HG03571 (cell line): ENCODE data around the gene CAPN1.
"Not testable (repeated sequence)": the region's sequence is repeated elsewhere in the genome, so short reads cannot be mapped to it uniquely, and the experiment has no call there.

Experiments
- ATAC-seq: cut with Tn5 transposase; IDR thresholded peaks from one replicate; pipeline ENCODE4 v1.9.1; 2021; ENCODE audit not compliant: unreplicated experiment

The CAPN1 gene

DNA sequence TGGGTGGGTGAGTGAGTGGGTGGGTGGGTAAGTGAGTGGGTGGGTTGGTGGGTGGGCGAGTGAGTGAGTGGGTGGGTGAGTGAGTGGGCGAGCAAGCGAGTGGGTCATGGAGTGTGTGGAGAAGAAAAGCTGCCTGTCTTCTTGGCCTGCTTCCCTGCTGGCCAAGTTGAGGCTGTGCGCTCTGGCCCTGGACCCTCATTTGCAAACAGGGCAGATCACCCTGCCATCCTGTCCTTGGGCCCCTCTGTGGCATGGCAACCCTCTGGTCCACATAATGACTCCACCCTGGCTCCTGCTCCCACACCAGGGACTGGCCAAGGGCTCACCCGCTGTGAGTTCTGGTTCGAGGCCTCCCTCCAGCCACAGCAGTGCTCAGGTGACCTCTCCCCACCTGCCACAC lies 35.1 kb downstream of the CAPN1 start:
- ATAC-seq, result no peak

DNA sequence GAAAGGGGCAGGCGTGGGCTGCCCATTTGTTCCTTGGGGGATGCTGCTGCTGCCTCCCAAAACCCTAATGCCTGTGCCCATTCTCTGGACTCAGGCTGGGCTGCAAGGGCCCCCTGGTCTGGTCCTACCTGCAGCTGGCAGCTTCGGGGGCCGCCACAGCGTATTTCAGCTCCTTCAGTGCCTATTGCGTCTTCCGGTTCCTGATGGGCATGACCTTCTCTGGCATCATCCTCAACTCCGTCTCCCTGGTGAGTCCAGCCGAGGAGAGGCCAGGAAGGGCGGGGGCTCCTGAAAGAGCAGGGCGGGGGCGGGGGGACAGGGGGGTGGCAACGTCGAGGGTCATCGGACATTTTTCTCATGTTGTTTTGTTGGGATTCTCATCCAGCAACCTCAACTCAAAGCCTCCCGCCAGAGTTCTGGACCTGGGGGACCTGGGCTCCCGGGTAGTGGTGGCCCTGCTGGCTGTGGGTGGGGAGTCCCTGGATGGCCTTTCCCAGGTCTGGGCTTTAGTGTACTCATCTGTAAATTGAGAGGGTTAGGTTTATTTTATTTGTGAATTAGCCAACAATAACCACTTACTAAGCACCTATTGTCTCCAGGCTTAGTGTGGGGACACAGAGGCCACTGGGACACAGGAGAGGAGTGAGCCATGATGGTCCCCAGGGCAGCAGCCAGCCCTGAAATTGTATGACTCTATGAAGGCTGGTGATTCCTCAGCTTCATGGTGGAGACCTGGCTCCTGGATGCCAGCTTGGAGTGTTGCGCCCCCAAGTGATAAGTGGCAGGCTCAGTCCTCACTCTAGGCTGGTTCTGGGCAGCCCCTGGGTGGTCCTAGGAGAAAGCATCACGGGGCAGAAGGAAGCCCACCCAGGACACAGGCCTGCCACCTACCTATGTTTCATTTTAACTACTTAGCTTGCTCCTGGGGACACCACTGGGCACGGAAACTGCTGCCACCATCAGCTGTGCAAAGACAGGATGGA lies 36.0 kb downstream of the CAPN1 start:
- no peak for ATAC-seq

DNA sequence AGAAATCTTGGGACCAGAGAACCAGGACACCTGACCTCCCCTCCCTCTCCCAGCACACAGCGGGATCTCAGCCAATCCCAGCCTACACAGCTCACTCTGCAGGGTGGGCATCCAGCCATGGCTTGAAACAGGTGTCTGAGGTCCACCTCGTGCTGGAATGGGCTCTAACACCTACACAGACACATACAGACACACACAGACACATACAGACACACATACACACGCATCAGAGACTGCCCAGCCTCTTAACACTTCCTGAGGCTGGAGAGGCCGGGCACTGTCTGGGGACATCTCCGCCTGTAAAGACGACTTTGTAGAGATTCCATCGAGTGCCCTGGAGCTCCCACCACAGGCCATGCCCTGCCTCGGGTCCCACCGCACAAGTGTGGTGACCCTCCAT lies 36.7 kb downstream of the CAPN1 start:
- no peak for ATAC-seq

DNA sequence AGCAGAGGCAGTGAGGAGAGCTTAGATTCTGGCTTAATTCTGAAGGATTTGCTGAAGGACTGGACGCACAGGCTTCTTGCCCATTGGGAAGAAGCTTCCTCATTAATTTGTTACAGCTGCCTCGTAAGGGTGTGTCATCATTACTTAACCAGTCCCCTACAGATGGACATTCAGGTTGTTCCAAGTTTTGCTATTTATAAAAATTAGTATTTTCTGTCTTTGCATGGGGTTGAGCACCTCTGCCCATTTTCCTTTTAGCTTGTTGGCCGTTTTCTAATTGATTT lies 38.1 kb downstream of the CAPN1 start:
- no peak for ATAC-seq

DNA sequence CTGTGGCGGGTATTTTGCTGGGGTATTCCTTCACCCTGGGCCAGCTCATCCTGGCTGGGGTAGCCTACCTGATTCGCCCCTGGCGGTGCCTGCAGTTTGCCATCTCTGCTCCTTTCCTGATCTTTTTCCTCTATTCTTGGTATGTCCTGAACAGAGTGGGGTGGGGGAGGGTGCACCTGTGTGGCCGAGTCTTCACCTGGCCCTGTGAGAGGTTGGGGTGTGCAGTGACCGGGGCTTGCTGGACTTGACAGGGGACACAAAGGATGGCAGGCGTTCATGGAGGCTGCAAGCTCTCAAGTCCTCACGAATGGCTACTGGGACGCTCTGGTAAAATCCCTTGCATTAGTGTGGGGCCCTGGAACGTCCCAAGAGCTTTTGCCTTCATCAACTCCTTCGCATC lies 39.3 kb downstream of the CAPN1 start:
- no peak for ATAC-seq

DNA sequence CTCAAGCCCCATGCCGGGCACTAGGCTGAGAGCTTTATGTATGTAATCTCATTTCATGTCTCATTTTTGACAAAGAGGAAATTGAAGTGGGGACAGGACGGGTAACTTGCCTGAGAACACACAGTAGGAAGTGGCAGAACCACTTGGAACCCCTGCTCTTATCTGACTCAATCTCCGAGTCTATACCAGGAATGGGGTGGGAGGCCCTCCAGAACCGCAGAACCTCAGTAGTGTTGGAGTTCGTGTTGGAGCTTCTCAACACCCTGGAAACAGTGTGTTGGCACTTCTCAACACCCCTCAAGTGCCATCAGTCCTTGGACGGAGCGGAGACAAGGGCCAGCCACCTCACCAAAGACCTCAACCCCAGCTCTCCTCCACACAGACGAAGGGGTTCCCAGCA lies 41.3 kb downstream of the CAPN1 start:
- no peak for ATAC-seq

DNA sequence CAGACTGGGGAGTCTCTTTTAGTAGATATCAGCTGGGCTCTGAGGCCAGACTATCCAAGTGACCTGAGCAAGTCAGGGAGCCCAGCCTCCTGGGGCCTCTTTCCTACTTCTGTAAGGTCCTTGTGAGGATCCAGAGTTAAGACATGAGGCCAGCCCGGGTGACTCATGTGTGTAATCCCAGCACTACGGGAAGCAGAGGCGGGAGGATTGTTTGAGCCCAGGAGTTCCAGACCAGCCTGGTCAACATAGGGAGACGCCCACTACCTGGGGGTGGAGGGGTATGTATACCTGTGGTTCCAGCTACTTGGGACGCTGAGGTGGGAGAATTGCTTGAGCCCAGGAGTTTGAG lies 43.2 kb downstream of the CAPN1 start:
- no peak for ATAC-seq

DNA sequence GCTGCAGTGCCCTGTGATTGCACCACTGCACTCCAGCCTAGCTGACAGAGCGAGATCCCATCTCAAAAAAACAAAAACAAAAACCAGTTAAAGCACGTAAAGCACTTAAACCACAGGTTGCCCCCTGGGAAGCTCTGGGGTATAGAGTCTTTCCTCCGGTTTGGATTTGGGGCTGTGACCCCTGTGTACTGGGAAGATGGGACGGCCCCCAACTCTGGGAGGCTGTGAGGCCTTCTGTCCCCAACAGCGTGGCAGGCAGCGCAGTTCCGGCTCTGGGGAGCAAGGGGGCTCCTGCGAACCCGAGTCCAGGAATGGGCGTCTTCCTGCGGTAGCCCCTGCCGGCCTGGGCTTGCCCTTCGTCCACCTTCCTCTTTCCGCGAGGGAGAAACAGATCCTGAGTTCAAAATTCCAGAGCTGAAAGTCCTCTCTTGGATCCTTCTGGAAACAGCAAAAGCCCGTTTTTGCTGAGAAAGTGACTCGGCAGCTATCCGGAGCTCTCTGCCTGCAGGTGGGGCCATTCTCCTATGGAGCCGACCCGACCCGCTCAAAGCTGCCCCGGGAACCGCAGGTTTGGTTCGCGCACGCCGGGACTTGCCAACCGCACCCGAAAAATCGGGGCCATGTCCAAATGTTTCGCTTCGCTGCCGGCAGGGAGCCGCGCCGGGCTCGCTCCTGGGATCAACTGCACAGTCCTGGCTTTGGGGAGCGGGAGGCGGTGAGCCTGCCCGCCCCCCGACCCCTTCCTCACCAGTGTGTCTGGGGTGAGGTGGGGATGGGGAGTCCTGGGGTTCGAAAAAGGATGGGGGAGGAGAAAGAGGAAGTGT lies 43.8 kb downstream of the CAPN1 start:
- ATAC-seq, result no peak

DNA sequence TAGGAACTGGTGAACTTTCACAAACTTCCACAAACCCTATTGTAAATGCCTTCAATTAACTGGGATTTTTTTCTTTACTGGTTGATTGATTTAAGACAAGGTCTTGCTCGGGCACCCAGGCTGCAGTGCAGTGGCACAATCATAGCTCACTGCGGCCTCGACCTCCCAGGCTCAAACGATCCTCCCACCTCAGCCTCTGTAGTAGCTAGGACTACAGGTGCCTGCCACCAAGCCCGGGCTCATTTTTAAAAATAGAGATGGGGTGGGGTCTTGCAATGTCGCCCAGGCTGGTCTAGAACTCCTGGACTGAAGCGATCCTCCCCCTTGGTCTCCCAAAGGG lies 44.3 kb downstream of the CAPN1 start:
- ATAC-seq, result no peak

DNA sequence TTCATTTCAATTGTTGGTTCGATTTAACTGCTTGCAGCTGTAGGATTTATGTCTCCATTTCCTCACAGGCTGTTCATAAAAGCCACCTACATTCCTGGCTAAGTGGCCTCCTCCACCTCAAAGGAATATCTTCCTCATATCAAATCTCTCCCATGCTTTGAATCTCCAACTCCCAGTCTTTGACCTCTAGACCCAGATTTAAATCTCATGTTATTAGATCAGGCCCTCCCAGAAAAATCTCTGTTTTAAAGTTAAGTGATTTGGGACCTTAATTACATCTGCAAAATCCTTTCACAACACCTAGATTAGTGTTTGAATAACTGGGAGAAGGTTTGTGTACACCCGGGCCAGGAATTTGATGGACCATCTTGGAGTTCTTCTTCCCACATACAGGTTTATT lies 46.2 kb downstream of the CAPN1 start:
- ATAC-seq, result no peak

DNA sequence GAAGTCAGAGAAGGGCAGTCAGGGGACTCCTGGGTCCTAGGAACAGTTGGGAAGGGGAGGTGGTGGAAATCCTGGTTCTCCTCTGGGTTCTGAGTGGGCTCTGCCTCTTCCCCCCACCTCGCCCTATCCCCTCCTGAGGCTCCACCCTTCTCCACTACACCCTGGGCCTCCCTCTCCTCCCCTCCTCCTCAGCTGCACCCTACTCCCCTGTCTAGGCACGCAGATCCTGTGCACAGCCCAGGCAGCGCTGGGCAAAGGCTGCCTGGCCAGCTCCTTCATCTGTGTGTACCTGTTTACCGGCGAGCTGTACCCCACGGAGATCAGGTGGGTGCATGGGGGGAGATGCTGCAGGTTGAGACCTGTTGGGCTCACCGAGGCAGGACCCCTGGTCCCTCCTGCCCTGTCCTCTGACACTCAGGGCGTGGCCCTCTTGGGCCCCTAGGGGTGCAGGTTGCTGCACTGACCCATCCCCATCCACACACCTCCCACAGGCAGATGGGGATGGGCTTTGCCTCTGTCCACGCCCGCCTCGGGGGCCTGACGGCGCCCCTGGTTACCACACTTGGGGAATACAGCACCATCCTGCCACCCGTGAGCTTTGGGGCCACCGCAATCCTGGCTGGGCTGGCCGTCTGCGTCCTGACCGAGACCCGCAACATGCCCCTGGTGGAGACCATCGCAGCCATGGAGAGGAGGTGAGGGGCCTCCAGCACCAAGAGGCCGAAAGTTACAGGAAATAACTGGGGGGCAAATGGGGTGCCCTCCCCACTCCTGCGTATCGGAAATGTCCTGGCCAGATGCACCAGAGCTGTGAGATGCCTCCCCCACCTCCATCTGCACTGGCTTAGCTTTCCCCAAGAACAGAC lies 54.7 kb downstream of the CAPN1 start:
- ATAC-seq, result no peak

DNA sequence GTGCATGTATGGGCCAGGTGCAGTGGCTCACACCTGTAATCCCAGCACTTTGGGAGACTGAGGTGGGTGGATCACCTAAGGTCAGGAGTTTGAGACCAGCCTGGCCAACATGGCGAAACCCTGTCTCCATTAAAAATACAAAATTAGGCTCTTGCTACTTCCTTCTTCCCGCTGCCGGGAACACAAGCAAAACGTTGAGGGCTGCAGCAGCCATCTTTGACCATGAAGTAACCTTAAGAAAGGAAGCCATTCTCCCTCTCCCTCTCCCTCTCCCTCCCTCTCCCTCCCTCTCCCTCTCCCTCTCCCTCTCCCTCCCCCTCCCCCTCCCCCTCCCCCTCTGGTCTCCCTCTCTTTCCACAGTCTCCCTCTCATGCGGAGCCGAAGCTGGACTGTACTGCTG lies 56.6 kb downstream of the CAPN1 start:
- ATAC-seq, result not testable (repeated sequence)

DNA sequence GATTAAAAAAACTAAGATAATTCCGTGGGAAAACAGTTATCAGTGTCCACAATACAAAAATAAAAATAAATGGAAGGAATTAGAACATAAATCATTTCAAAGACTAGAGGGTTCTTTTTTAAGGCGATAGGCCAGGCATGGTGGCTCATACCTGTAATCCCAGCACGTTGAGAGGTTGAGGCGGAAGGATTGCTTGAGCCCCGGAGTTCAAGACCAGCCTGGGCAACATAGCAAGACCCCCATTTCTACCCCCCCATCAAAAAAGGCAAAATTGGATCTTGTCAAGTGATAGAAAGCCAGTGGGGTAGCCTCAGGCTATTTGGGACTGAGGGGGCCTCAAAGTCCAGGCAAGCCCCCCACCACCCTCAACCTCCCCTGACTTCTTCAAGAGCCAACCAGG lies 59.4 kb downstream of the CAPN1 start:
- ATAC-seq, result no peak

DNA sequence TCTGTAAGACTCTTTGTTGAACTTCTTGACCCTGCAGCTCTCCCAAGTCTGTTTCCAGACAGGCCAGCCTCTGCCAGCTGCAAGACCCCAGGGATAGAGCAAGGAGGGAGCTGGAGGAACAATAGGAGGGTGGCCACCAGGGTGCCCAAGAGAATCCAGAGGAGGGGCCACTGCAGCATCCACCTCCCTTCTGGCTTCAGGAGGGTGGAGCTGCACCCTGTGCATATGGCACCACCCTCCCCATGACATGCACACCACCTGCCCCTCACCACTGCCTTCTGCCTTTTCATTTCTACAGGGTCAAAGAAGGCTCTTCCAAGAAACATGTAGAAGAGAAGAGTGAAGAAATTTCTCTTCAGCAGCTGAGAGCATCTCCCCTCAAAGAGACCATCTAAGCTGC lies 60.0 kb downstream of the CAPN1 start:
- no peak for ATAC-seq

DNA sequence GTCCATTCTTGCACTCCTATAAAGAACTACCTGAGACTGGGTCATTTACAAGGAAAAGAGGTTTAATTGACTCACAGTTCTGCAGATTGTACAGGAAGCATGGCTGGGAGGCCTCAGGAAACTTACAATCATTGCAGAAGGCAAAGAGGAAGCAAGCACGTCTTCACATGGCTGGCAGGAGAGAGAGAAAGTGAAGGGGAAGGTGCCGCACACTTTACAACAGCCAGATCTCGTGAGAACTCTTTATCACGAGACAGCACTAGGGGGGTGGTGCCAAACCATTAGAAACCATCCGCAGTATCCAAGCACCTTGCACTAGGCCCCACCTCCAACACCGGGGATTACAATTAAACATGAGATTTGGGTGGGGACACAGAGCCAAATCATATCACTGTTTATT lies 60.7 kb downstream of the CAPN1 start:
- ATAC-seq, result no peak

DNA sequence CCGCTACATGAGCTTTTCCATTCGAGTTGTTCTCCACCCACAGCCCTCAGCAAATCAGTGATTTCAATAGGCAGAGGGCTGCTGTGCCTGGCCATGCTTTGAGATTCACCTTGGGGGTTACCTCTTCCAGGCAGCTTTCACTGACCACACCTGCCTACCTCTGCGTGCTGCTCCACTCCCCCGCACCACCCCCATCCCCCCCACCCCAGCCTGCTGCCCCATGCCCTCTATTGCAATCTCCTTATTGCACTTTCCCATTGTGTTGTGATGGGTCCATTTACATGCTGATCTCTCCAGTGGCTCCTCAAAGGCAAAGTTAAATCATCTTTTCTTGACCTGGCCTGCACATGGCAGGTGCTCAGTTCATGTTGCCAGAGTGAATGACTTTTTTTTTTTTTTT lies 62.1 kb downstream of the CAPN1 start:
- no peak for ATAC-seq

DNA sequence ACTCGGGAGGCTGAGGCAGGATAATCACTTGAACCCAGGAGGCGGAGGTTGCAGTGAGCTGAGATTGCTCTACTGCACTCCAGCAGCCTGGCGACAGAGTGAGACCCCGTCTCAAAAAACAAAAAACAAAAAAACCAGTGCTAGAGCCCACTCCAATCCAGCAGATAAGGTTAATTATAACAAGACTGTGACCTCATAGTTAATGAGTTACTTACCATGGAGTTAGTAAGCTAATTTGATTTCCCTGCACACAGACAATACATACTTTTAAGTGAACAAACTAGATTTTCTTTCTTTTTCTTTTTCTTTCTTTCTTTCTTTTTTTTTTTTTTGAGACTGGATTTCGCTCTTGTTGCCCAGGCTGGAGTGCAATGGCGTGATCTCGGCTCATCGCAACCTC lies 63.3 kb downstream of the CAPN1 start:
- not testable (repeated sequence) for ATAC-seq

DNA sequence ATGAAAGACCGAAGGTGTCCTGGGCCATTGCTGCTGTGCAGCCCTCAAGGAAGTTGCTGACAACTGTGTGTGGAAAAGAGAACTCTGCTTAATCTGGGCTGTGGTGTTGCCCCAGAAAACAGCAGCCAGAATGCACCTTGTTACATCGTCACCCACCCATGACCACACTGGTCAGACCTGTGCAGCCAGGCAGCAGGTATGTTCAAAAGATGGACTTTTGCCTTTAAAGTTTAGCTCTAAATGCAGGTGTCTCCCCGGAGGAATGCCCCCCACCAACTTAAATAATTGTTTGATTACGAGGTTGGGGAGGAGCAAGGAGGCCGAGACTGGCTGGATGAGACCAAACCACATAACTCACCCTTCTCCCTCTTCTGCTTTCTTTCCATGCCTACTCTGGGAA lies 64.8 kb downstream of the CAPN1 start:
- ATAC-seq, result no peak

DNA sequence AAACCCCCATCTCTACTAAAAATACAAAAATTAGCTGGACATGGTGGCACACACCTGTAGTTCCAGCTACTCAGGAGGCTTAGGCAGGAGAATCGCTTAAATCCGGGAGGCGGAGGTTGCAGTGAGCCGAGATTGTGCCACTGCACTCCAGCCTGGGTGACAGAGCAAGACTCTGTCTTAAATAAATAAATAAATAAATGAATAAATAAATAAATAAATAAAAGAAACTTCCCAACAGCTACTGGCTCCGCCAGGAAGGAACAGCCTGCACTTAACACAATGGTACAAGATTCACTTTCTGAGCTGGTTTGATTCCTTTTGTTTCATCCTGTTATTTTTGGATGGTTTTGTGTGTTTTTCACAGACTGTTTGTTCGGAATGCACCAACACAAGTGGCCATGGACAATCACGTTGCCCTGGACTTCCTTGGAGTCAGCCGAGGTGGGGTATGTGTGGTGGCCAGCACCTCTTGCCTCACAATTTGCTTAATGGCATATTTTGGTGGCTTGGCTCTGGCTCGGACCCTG lies 66.5 kb downstream of the CAPN1 start:
- ATAC-seq, result not testable (repeated sequence)

DNA sequence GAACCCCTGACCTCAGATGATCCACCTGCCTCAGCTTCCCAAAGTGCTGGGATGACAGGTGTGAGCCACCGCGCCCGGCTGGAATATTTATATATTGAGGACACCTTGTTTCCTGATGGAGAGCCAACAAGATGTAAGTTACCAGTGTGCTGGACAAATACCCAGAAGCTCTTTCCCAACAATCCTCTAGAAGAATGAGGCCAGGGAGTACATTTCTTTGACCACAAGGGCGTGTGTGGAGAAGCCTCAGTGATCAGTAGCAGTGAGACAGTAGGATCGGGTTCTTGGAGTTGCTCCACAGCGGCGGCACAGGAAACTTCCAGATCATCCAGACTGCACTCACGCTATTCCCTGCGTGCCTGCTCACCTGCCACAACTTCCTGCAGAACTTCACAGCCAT lies 69.7 kb downstream of the CAPN1 start:
- no peak for ATAC-seq

DNA sequence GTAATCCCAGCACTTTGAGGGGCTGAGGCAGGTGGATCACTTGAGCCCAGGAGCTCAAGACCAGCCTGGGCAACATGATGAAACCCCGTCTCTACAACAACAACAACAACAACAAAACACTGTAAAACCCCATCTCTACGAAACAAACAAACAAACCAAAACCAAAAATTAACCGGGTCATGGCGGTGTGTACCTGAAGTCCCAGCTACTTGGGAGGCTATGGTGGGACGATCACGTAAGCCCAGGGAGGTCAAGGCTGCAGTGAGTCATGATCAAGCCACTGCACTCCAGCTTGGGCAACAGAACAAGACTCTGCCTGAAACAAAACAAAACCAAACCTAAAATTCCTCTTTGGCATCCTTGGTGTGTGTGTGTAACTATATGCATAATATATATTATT lies 73.0 kb downstream of the CAPN1 start:
- no peak for ATAC-seq
